ENCODE data around the gene ITGA3. TPM values are rescaled to one million over a fixed set of nuclear protein-coding genes. Genes with fewer than 3 reads are reported as not detected.

ITGA3 gene
- total RNA-seq, 1 experiment from 2014 or later, result 1.4 TPM

DNA sequence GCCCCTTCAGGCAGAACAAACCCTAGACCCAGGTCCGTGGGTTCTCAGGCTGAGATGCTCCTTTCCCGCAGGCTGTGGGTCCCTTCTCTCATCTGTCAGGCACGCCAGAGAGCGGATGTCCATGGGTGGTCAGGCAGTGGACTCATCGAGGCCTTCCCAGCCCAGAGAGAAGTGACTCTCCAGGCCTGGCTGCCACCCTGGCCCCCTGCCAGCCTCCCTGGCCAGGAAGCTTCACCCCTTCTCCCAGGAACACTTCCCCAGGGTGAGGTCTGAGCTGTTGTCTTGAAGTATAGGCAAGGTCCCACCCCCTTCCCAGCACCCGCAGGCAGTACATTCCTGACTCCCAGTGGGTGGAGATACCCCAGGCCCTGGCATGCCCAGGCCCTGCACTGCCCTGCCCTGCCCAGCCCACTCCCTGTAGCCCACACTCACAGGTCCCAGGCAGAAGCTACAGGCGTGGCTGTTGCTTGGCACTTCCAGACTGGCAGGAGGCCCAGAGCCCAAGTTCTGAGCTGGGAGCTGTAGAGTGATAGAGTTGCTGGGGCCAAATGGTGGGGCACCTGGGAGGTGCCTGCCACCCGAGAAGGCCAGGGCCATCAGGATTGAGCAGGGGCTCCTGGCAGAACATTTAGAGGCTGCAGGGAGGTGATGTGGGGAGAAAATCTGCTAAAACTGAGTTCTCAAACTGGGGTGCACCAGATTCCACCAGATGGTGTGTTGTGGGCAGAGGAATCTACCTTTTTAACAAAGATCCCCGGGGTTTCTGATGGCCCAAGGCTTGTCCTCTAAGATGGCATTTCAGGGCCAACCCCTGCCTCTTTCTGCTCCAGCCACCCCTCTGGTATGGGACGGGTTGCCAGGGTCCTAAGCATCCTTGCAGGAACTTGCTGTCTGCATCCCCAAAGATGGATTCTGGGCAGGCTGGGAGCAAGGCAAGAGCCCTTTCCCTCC is 6.7 kb downstream of the ITGA3 start:
- no peak overlapping the region for H3K27ac ChIP-seq (ENCODE audit: low read depth, low read length, poor library complexity, severe bottlenecking)
- no peak overlapping the region for H3K4me3 ChIP-seq (ENCODE audit: low read depth, low read length, poor library complexity, severe bottlenecking)
- peaks cover 3% of the 10 kb centered on the region for H3K27me3 ChIP-seq (replicated peaks; ENCODE audit: insufficient read depth, low read depth, low read length, poor library complexity)
- DNase-seq (ENCODE audit: low spot score), result no peak
- no TSS peak for BruUV-seq (replicated peaks)
- no peaks in the 10 kb centered on the region for H3K9me3 ChIP-seq (ENCODE audit: low read depth, low read length, poor library complexity, severe bottlenecking)
- no peaks in the 10 kb centered on the region for H3K36me3 ChIP-seq (ENCODE audit: insufficient read depth, low read length, poor library complexity, severe bottlenecking)
- TF ChIP-seq, protein P1, sequence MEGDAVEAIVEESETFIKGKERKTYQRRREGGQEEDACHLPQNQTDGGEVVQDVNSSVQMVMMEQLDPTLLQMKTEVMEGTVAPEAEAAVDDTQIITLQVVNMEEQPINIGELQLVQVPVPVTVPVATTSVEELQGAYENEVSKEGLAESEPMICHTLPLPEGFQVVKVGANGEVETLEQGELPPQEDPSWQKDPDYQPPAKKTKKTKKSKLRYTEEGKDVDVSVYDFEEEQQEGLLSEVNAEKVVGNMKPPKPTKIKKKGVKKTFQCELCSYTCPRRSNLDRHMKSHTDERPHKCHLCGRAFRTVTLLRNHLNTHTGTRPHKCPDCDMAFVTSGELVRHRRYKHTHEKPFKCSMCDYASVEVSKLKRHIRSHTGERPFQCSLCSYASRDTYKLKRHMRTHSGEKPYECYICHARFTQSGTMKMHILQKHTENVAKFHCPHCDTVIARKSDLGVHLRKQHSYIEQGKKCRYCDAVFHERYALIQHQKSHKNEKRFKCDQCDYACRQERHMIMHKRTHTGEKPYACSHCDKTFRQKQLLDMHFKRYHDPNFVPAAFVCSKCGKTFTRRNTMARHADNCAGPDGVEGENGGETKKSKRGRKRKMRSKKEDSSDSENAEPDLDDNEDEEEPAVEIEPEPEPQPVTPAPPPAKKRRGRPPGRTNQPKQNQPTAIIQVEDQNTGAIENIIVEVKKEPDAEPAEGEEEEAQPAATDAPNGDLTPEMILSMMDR (conservative IDR thresholded peaks at IDR 0.05; ENCODE audit: low read depth, low read length), result no peak
- no peak for TF ChIP-seq EZH2 (IDR thresholded peaks at IDR 0.05; ENCODE audit: borderline replicate concordance, low read depth, low read length, poor library complexity, severe bottlenecking)
- H3K4me1 ChIP-seq (ENCODE audit: insufficient read depth, low read length, poor library complexity, severe bottlenecking), result peaks cover 8% of the 10 kb centered on the region
- CTCF ChIA-PET, result interaction anchor here (1.0 kb wide), 1 partner anchor 32 kb away, joined by 3 read pairs; no protein-coding TSS in a partner anchor
- intact Hi-C loops (cut with micrococcal nuclease; ENCODE audit: unreplicated experiment), result no loop called here
- POLR2A ChIA-PET (ENCODE audit: low non-redundant PET), result no interaction called here

DNA sequence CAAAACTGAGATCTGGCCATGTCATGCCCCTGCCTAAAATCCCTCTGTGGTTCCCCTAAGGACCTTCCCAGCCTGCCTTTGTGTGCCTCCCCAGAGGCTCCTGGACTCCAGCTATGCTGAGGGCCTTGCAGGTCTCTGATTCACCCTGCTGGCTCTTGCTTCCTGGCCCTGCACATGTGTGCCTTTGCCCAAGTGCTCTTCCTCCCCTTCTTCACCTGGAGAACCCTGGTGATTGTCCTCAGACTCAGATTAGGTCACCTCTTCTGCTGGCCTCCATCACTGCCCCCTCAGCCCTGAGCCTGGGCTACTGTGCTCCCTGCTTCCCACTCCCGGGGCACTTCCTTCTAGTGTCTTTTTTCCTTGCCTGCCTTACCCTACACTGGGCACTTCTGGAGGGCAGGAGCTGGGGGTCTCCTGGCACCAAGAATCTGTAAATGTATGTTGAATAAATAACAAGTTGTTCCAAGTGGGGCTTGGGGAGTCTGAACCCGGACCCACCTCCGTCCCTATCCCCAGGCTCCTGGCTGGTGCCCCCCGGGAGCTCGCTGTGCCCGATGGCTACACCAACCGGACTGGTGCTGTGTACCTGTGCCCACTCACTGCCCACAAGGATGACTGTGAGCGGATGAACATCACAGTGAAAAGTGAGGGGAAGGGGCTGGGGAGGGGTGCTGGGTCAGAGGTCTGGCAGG is 7.8 kb downstream of the ITGA3 start:
- intact Hi-C loops (cut with micrococcal nuclease; ENCODE audit: unreplicated experiment), result no loop called here
- Histone ChIP-seq H3K36me3 (ENCODE audit: insufficient read depth, low read length, poor library complexity, severe bottlenecking) (no peaks in the 10 kb centered on the region), H3K4me3 (ENCODE audit: low read depth, low read length, poor library complexity, severe bottlenecking) (no peak overlapping the region), H3K9me3 (ENCODE audit: low read depth, low read length, poor library complexity, severe bottlenecking) (no peaks in the 10 kb centered on the region), H3K27me3 (replicated peaks; ENCODE audit: insufficient read depth, low read depth, low read length, poor library complexity) (no peaks in the 10 kb centered on the region), H3K4me1 (ENCODE audit: insufficient read depth, low read length, poor library complexity, severe bottlenecking) (peaks cover 8% of the 10 kb centered on the region), H3K27ac (ENCODE audit: low read depth, low read length, poor library complexity, severe bottlenecking) (no peak overlapping the region)
- no peak for DNase-seq (ENCODE audit: low spot score)
- ChIA-PET CTCF (no interaction called here), POLR2A (ENCODE audit: low non-redundant PET) (no interaction called here)
- BruUV-seq (replicated peaks), result no TSS peak
- TF ChIP-seq EZH2 (IDR thresholded peaks at IDR 0.05; ENCODE audit: borderline replicate concordance, low read depth, low read length, poor library complexity, severe bottlenecking), result no peak
- TF ChIP-seq, protein P1 (conservative IDR thresholded peaks at IDR 0.05; ENCODE audit: low read depth, low read length), result no peak

GRCh38 chr17:50064253-50065001 is 8.5 kb downstream of the ITGA3 start:
- Histone ChIP-seq H3K4me3 (ENCODE audit: low read depth, low read length, poor library complexity, severe bottlenecking) (no peak overlapping the region), H3K36me3 (ENCODE audit: insufficient read depth, low read length, poor library complexity, severe bottlenecking) (no peaks in the 10 kb centered on the region), H3K9me3 (ENCODE audit: low read depth, low read length, poor library complexity, severe bottlenecking) (no peaks in the 10 kb centered on the region), H3K27me3 (replicated peaks; ENCODE audit: insufficient read depth, low read depth, low read length, poor library complexity) (no peaks in the 10 kb centered on the region), H3K4me1 (ENCODE audit: insufficient read depth, low read length, poor library complexity, severe bottlenecking) (peaks cover 8% of the 10 kb centered on the region), H3K27ac (ENCODE audit: low read depth, low read length, poor library complexity, severe bottlenecking) (no peak overlapping the region)
- DNase-seq (ENCODE audit: low spot score), result peak; percentile 65
- intact Hi-C loops (cut with micrococcal nuclease; ENCODE audit: unreplicated experiment), result no loop called here
- CTCF ChIA-PET, result no interaction called here
- BruUV-seq (replicated peaks), result no TSS peak
- POLR2A ChIA-PET (ENCODE audit: low non-redundant PET), result no interaction called here
- TF ChIP-seq EZH2 (IDR thresholded peaks at IDR 0.05; ENCODE audit: borderline replicate concordance, low read depth, low read length, poor library complexity, severe bottlenecking), result no peak
- TF ChIP-seq, protein P1 (conservative IDR thresholded peaks at IDR 0.05; ENCODE audit: low read depth, low read length), result no peak

All from A673 (cell line).